Measurements from ENCODE around the gene C1QTNF9B. TPM values are rescaled to one million over a fixed set of nuclear protein-coding genes. Genes with fewer than 3 reads are reported as not detected.

Gene C1QTNF9B
- not detected for total RNA-seq

GRCh38 chr13:23897452-23897919 is at the start of gene C1QTNF9B:
TSS of gene C1QTNF9B (minus strand) at chr13:23897502.

GRCh38 chr13:23888658-23889614 is 8.4 kb downstream of the C1QTNF9B start, which contains the start of gene MIPEP:
TSS of gene MIPEP (minus strand) at chr13:23889400. CDS start at chr13:23889320, 80 bp downstream.

Other genes starting within 250 kb of the C1QTNF9B start
- 10 to 100 TPM; 33.0 to 35.8 TPM for gene MIPEP, start 8.1 kb downstream of the C1QTNF9B start, total RNA-seq

Measured in melanocyte of skin (primary cell).